ENCODE data around the gene CBX7.

Gene CBX7

GRCh38 chr22:39148026-39148726 lies 4.3 kb downstream of the CBX7 start:
- no peak for DNase-seq (ENCODE audit: low read depth in 2 of 3, low spot score in 2 of 3)

GRCh38 chr22:39147335-39148025 lies 5.0 kb downstream of the CBX7 start:
- no peak for DNase-seq (ENCODE audit: low read depth in 2 of 3, low spot score in 2 of 3)

- no peak for DNase-seq (ENCODE audit: low read depth in 2 of 3, low spot score in 2 of 3)
Measured at GRCh38 chr22:39146256-39147101, 6.0 kb downstream of the CBX7 start.

GRCh38 chr22:39144101-39144767 lies 8.2 kb downstream of the CBX7 start:
- peak in 1 of 3 experiments; percentile 42 for DNase-seq (ENCODE audit: low read depth in 2 of 3, low spot score in 2 of 3)

GRCh38 chr22:39142088-39142680 lies 10.3 kb downstream of the CBX7 start:
- DNase-seq (ENCODE audit: low read depth in 2 of 3, low spot score in 2 of 3), result no peak

GRCh38 chr22:39139933-39140332 lies 12.5 kb downstream of the CBX7 start:
- no peak for DNase-seq (ENCODE audit: low read depth in 2 of 3, low spot score in 2 of 3)

- DNase-seq (ENCODE audit: low read depth in 2 of 3, low spot score in 2 of 3), result no peak
Measured at GRCh38 chr22:39138357-39138997, 14.0 kb downstream of the CBX7 start.

GRCh38 chr22:39136317-39136716 lies 16.2 kb downstream of the CBX7 start:
- DNase-seq (ENCODE audit: low read depth in 2 of 3, low spot score in 2 of 3), result no peak

GRCh38 chr22:39135092-39135896 lies 17.2 kb downstream of the CBX7 start:
- DNase-seq (ENCODE audit: low read depth in 2 of 3, low spot score in 2 of 3), result peak in 1 of 3 experiments; percentile 29

GRCh38 chr22:39134366-39135091 lies 18.0 kb downstream of the CBX7 start:
- no peak for DNase-seq (ENCODE audit: low read depth in 2 of 3, low spot score in 2 of 3)

GRCh38 chr22:39133871-39134270 lies 18.6 kb downstream of the CBX7 start:
- no peak for DNase-seq (ENCODE audit: low read depth in 2 of 3, low spot score in 2 of 3)

- no peak for DNase-seq (ENCODE audit: low read depth in 2 of 3, low spot score in 2 of 3)
Measured at GRCh38 chr22:39132871-39133524, 19.5 kb downstream of the CBX7 start.

- DNase-seq (ENCODE audit: low read depth in 2 of 3, low spot score in 2 of 3), result no peak
Measured at GRCh38 chr22:39132281-39132680, 20.2 kb downstream of the CBX7 start.

- no peak for DNase-seq (ENCODE audit: low read depth in 2 of 3, low spot score in 2 of 3)
Measured at GRCh38 chr22:39130892-39131855, 21.3 kb downstream of the CBX7 start.

GRCh38 chr22:39130152-39130704 lies 22.3 kb downstream of the CBX7 start:
- no peak for DNase-seq (ENCODE audit: low read depth in 2 of 3, low spot score in 2 of 3)

- DNase-seq (ENCODE audit: low read depth in 2 of 3, low spot score in 2 of 3), result no peak
Measured at GRCh38 chr22:39129746-39130145, 22.7 kb downstream of the CBX7 start.

GRCh38 chr22:39129081-39129480 lies 23.4 kb downstream of the CBX7 start:
- no peak for DNase-seq (ENCODE audit: low read depth in 2 of 3, low spot score in 2 of 3)

Measured in activated CD8-positive, alpha-beta memory T cell treated with anti-CD3 and anti-CD28 coated beads for 48 hours (primary cell).